Middle frontal gyrus (tissue), 1 donor: Measurements from ENCODE around the gene ZNF211.

Experiments
- DNase-seq: peaks from one replicate; pipeline ENCODE4 v3.0.0-alpha.2; 2015; ENCODE audit warnings: low spot score; ENCODE audit errors: extremely low spot score

Gene ZNF211

DNA sequence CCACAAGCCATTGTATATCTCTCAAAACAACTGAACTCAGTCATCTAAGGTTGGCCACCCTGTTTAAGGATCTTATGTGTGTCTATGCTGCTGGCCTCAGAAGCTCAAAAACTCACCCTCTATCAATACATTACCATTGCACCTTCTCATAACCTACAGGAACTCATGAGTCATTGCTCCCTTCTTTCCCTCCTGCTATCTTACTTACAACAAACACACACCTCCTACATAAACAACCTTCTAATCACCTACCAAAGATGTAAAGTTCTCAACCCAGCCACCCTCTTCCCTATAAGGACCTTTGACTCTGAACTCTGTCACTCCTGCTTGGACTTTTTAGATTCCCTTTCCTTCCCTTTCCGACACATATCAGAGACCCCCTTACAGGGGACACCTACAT, 22.5 kb downstream of the ZNF211 start:
- DNase-seq, result no peak

- no peak for DNase-seq
Observed at GRCh38 chr19:57656346-57656745, 23.4 kb downstream of the ZNF211 start.

- DNase-seq, result peak; percentile 29
Observed at GRCh38 chr19:57664269-57665127, 31.5 kb downstream of the ZNF211 start.

GRCh38 chr19:57665261-57665806, 32.4 kb downstream of the ZNF211 start:
- DNase-seq, result no peak

DNA sequence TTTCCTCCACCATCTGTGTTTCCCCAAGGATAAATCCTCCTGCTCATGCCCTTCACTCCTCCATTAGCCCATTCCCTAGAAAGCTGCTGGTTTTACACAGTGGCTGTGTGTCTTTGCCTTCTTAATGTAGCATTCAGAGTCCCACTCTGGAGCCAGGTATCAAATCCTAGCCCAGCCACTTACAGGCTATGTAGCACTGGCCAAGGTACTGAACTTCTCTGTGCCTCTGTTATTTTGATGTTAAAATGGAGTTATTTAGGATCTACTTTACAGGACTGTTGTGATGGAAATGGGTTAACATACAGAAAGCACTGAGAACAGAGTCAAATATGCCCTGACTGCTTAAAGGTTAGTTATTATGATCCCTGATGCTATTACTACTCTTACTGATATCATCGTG, 34.3 kb downstream of the ZNF211 start:
- no peak for DNase-seq

DNA sequence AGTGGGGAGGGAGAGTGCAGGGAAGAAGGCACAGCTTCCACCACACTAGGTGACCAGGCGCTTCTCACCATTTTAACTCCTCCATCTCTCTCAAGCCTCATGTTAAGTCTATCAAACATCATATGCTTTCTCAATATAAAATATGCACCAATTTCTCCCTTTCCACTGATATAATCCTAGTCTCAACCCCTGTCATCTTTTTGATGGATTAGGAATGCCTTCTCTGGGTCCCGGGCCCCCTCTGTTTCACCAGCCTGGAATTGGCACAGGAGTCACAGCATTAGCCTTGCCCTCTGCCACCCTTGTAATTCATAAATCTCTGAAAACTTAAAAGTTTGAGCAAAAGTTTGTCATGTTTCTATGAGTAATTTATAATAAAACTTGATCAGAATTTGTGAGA, 35.7 kb downstream of the ZNF211 start, which contains the start of gene ZSCAN4:
Gene ZSCAN4 (plus strand): TSS at position 301 of the 400 bp plus-strand sequence. CDS start 7,211 bp downstream, outside the sequence.
- DNase-seq, result no peak

DNA sequence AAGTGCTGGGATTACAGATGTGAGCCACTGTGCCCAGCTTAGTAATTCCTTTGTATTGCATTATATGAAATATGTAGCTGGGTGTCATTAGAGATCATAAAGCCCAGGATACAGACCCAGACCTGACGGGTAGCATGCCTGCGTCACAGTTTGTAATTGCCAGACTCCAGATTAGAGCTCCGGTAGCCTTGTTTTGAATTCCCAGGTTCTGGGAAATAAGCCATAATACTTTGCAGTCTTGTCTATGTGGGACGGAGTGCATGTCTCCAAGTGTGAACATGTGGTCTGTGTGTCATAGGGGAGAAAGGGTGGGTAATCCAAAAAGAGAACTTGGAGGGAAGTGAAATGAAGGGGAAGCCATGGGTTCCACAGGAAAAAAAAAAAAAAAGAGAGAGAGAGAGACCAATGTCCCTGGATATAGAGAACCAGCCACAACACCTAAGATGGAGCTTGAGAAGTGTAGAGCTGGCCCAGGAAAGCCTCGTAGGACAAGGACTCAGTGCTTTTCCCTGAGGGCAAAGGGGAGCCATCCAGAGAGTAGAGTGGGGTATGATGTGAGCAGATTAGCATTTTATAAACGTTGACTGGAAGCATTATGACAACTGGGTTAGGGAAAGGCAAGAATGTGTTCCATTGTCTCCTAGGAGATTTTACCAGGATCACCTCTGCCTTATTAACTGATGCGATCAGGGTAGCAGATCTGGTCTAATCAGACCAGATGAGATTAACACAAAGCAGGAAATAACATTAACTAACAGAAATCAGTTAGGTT, 38.3 kb downstream of the ZNF211 start:
- DNase-seq, result no peak

DNA sequence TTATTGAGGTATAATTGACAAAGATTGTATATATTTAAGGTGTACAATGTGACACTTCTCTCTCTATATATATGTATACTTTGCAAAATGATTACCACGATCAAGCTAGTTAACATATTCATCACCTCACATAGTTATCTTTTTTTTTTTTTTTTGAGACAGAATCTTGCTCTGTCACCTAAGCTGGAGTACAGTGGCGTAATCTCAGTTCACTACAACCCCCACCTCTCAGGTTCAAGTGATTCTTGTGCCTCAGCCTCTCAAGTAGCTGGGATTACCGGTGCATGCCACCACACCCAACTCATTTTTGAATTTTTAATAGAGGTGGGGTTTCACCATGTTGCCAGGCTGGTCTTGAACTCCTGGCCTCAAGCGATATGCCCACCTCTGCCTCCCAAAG, 39.5 kb downstream of the ZNF211 start:
- DNase-seq, result no peak

- DNase-seq, result no peak
Observed at GRCh38 chr19:57675881-57676280, 42.9 kb downstream of the ZNF211 start.

GRCh38 chr19:57682226-57682766, 49.3 kb downstream of the ZNF211 start:
- no peak for DNase-seq

DNA sequence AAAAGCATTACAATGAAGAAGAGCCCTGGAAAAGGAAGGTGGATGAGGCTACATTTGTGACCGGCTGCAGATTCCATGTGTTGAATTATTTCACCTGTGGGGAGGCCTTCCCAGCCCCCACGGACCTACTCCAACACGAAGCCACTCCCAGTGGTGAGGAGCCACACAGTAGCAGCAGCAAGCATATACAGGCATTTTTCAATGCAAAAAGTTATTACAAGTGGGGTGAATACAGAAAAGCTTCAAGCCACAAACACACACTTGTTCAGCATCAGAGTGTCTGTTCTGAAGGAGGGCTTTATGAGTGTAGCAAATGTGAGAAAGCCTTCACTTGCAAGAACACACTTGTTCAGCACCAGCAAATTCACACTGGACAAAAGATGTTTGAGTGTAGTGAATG, 53.8 kb downstream of the ZNF211 start:
- DNase-seq, result no peak

DNA sequence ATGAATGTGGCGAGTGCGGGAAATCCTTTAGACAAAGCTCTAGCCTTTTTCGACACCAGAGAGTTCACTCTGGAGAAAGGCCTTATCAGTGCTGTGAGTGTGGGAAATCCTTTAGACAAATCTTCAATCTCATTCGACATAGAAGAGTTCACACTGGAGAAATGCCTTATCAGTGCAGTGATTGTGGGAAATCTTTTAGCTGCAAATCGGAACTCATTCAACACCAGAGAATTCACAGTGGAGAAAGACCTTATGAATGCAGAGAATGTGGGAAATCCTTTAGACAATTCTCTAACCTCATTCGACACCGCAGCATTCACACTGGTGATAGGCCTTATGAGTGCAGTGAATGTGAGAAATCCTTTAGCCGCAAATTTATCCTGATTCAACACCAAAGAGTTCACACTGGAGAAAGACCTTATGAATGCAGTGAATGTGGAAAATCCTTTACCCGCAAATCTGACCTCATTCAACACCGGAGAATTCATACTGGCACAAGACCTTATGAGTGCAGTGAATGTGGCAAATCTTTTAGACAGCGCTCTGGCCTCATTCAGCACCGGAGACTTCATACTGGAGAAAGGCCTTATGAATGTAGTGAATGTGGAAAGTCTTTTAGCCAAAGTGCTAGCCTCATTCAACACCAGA, 54.5 kb downstream of the ZNF211 start:
- no peak for DNase-seq

DNA sequence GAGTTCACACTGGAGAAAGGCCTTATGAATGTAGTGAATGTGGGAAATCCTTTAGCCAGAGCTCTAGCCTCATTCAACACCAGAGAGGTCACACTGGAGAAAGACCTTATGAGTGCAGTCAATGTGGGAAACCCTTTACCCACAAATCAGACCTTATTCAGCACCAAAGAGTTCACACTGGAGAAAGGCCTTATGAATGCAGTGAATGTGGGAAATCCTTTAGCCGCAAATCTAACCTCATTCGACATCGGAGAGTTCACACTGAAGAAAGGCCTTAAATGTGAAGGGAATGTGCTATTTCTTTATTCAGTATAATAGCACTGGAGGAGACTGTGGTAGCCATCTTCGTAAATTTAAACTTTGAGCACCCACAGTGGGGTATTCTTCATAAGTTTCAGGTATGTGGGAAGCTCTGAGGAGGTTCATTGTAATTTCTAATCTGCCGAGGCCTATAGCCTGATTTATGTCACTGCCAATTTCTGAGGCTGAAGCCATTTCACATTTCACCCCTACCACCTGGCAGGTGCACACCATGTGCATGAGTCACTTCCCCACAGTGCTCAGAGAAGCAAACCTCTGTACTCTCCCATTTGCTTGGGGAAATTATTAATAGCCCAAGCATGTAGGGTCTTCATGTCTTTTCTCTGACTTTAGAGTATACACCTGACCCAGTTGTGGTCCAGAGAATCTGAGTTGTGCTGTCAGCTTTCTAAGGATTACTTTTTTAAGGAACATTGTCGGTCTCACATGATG, 55.2 kb downstream of the ZNF211 start:
- no peak for DNase-seq

DNA sequence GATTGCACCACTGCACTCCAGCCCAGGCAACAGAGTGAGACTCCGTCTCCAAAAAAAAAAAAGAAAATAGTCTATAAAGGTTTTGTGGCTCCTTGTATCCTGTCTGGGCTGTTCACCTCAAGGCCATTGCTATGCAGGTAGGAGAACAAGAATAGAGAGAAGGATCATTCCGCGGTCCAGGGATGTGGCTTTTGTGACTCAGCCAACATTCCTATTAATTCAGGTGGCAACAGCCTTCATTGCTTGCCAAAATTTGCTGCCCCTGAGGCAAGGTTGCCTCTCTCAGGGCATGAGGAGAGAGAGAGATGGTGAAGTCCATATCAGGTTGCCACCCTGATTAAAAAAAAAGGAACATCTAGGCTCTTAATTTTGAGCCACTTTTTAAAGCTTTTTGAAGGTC, 56.8 kb downstream of the ZNF211 start:
- DNase-seq, result no peak
